SK-N-SH (cell line): ENCODE results near the gene FAM222A. TPM values are rescaled to one million over a fixed set of nuclear protein-coding genes. Genes with fewer than 3 reads are reported as not detected.

Experiments used
- CTCF ChIA-PET: fragments of 300-600, 350-600 bp; formaldehyde crosslinking; extraction: SDS; loops from one replicate; lab custom pipeline; 2021; lab: Yijun Ruan, JAX
- POLR2A ChIA-PET: fragments of 350-600 bp; sonication (Branson Sonifier 250); formaldehyde crosslinking; extraction: SDS; loops from one replicate; lab custom pipeline; 2020; ENCODE audit warnings: antibody characterized with exemption, inconsistent platforms; lab: Yijun Ruan, JAX
- DNase-seq: peaks from one replicate; pipeline ENCODE4 v3.0.0; 2012
- H2AFZ ChIP-seq: fragments of 200-600 bp; sonication (generic); 2 replicates; pipeline ENCODE4 v1.8.1; 2016; ENCODE audit warnings: antibody characterized with exemption, mild to moderate bottlenecking, low read depth
- H3F3A ChIP-seq: fragments of 200-600 bp; sonication (generic); replicated peaks from 2 replicates; pipeline ENCODE3; 2016; ENCODE audit warnings: antibody characterized with exemption, mild to moderate bottlenecking; ENCODE audit not compliant: insufficient read depth
- H3K27ac ChIP-seq, 2 experiments: fragments of 200-500 bp in 1 of 2; fragments of 200-600 bp in 1 of 2; sonication (Bioruptor generic) in 1 of 2; sonication (generic), shearing (Covaris generic) in 1 of 2; 2 replicates each; pipeline versions ENCODE4 v1.5.1 to v1.6.1; 2014 to 2016; ENCODE audit warnings: low read depth in 2 of 2, inconsistent platforms in 1 of 2, low read length in 1 of 2, mild to moderate bottlenecking in 1 of 2, mixed read lengths in 1 of 2
- H3K27me3 ChIP-seq: fragments of 200-600 bp; sonication (generic), shearing (Covaris generic); 2 replicates; pipeline ENCODE4 v1.6.1; 2016; ENCODE audit warnings: mixed run types; ENCODE audit not compliant: insufficient read depth
- H3K36me3 ChIP-seq, 2 experiments: fragments of 200-500 bp in 1 of 2; fragments of 200-600 bp in 1 of 2; sonication (Bioruptor generic) in 1 of 2; sonication (generic) in 1 of 2; replicated peaks in 1 of 2; 2 replicates each; pipeline versions ENCODE3 to v1.5.1; 2014 to 2016; ENCODE audit warnings: low read length in 1 of 2, mild to moderate bottlenecking in 1 of 2; ENCODE audit not compliant: insufficient read depth in 2 of 2, control insufficient read depth in 1 of 2
- H3K4me1 ChIP-seq, 2 experiments: fragments of 200-500 bp in 1 of 2; fragments of 200-600 bp in 1 of 2; sonication (Bioruptor generic) in 1 of 2; sonication (generic), shearing (Covaris generic) in 1 of 2; 2 replicates each; pipeline versions ENCODE4 v1.5.1 to v1.6.1; 2014 to 2016; ENCODE audit warnings: low read depth in 1 of 2, low read length in 1 of 2, mixed run types in 1 of 2; ENCODE audit not compliant: insufficient read depth in 2 of 2, control insufficient read depth in 1 of 2
- H3K4me2 ChIP-seq: fragments of 200-600 bp; sonication (generic), shearing (Covaris generic); 2 replicates; pipeline ENCODE4 v1.6.1; 2017; ENCODE audit warnings: mixed run types
- H3K4me3 ChIP-seq, 2 experiments: fragments of 200-500 bp in 1 of 2; fragments of 200-600 bp in 1 of 2; sonication (Bioruptor generic) in 1 of 2; sonication (generic), shearing (Covaris generic) in 1 of 2; 2 replicates each; pipeline versions ENCODE4 v1.5.1 to v1.8.1; 2014 to 2016; ENCODE audit warnings: low read depth in 2 of 2, inconsistent platforms in 1 of 2, low read length in 1 of 2, mild to moderate bottlenecking in 1 of 2, mixed read lengths in 1 of 2, moderate library complexity in 1 of 2
- H3K79me2 ChIP-seq: fragments of 200-600 bp; sonication (generic); 2 replicates; pipeline ENCODE4 v1.8.1; 2017; ENCODE audit warnings: mild to moderate bottlenecking; ENCODE audit not compliant: insufficient read depth
- H3K9ac ChIP-seq: fragments of 200-600 bp; sonication (generic); 2 replicates; pipeline ENCODE4 v1.6.1; 2017; ENCODE audit warnings: mixed run types
- H3K9me2 ChIP-seq: fragments of 200-600 bp; sonication (generic); 2 replicates; pipeline ENCODE4 v1.6.1; 2017; ENCODE audit warnings: mixed run types
- H3K9me3 ChIP-seq: fragments of 200-600 bp; sonication (generic); 2 replicates; pipeline ENCODE4 v1.6.1; 2017; ENCODE audit warnings: mixed run types, mild to moderate bottlenecking, moderate library complexity
- H4K20me1 ChIP-seq: fragments of 200-600 bp; sonication (generic); 2 replicates; pipeline ENCODE4 v1.6.1; 2017; ENCODE audit warnings: mild to moderate bottlenecking, mixed run types; ENCODE audit not compliant: insufficient read depth
- FOSL2 ChIP-seq: IDR thresholded peaks from 2 replicates; pipeline ENCODE4 v1.4.0; 2012; ENCODE audit warnings: low read depth, mild to moderate bottlenecking, moderate library complexity, borderline replicate concordance
- MXI1 ChIP-seq: IDR thresholded peaks from 2 replicates; pipeline ENCODE4 v1.6.1; 2012; ENCODE audit warnings: mild to moderate bottlenecking, low read depth, low read length, improper control_type of control experiment
- WGBS: methylation state at CpG from one replicate; pipeline ENCODE4 v1.1.6; 2017; ENCODE audit warnings: low lambda C conversion rate; 5-methylcytosine and 5-hydroxymethylcytosine counted together
- polyA plus RNA-seq, 3 experiments: library from polyadenylated mRNA; depleted of rRNA; stranded (reverse); fragments of >200 nt; gene quantifications; 2 replicates each; pipeline ENCODE4 v1.2.3, GENCODE V29; 2012
- TF ChIP-seq, protein P1 (sequence below): IDR thresholded peaks from 2 replicates; pipeline ENCODE4 v1.4.0; 2012; ENCODE audit warnings: low read depth, borderline replicate concordance
- TF ChIP-seq, protein P2 (sequence below): fragments of 200-600 bp; sonication (generic); IDR thresholded peaks from 2 replicates; pipeline ENCODE4 v1.6.1; 2017; ENCODE audit warnings: antibody characterized with exemption, mild to moderate bottlenecking, moderate library complexity
- TF ChIP-seq, protein P3 (sequence below): fragments of 150-350 bp; IDR thresholded peaks from 2 replicates; pipeline ENCODE4 v1.6.1; 2017; ENCODE audit warnings: antibody characterized with exemption, low read length, low read depth, borderline replicate concordance

The FAM222A gene
- polyA plus RNA-seq, 1 of the 3 experiments (the other 2 are of a cell fraction), result 1.6 TPM

DNA sequence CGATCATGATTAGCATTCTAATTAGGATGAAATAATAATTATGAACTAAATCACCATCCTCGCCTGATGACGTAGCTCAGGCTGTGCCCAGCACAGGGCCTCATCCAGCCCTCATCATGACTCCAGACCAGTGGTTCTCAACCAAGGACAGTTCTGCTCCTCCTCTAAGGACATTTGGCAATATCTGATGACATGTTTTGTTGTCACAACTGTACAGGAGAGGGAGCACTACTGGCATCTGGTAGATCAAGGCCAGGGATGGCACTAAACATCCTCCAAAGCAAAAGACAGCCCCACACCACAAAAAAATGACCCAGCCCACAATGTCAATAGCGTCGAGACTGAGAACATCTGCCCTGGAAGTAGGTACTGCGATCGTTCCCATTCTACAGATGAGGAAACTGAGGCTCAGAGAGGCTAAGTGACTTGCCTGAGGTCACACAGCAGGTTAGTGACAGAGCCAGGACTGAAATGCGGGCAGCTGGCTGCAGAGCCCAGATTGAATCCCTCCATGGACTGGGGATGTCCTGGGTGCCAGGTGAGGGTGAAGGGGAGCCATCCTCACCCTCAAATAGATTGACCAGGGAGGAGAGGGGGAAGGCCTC is 104.1 kb downstream of the FAM222A start (continued):
- TF ChIP-seq, protein P1, sequence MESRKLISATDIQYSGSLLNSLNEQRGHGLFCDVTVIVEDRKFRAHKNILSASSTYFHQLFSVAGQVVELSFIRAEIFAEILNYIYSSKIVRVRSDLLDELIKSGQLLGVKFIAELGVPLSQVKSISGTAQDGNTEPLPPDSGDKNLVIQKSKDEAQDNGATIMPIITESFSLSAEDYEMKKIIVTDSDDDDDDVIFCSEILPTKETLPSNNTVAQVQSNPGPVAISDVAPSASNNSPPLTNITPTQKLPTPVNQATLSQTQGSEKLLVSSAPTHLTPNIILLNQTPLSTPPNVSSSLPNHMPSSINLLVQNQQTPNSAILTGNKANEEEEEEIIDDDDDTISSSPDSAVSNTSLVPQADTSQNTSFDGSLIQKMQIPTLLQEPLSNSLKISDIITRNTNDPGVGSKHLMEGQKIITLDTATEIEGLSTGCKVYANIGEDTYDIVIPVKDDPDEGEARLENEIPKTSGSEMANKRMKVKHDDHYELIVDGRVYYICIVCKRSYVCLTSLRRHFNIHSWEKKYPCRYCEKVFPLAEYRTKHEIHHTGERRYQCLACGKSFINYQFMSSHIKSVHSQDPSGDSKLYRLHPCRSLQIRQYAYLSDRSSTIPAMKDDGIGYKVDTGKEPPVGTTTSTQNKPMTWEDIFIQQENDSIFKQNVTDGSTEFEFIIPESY, result no peak

DNA sequence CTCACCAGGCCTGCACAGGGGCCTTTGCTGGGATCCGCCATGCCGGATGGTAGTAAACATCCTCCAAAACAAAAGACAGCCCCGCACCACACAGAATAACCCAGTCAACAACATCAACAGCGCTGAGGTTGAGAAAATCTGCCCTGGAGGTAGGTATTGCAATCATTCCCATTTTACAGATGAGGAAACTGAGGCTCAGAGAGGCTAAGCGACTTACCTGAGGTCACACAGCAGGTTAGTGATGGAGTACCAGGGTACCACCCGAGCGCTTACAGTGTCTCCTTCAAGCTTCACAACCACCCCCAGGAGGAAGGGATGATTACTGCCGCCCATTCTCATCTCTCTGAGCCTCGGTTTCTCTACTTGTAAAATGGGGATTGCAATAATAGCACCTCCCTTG is 104.6 kb downstream of the FAM222A start:
- ChIA-PET POLR2A (no interaction called here), CTCF (interaction anchor here (0.9 to 4.5 kb wide), 2 partner anchors 13 to 299 kb away, joined by 3 to 23 read pairs; no protein-coding TSS in a partner anchor)

DNA sequence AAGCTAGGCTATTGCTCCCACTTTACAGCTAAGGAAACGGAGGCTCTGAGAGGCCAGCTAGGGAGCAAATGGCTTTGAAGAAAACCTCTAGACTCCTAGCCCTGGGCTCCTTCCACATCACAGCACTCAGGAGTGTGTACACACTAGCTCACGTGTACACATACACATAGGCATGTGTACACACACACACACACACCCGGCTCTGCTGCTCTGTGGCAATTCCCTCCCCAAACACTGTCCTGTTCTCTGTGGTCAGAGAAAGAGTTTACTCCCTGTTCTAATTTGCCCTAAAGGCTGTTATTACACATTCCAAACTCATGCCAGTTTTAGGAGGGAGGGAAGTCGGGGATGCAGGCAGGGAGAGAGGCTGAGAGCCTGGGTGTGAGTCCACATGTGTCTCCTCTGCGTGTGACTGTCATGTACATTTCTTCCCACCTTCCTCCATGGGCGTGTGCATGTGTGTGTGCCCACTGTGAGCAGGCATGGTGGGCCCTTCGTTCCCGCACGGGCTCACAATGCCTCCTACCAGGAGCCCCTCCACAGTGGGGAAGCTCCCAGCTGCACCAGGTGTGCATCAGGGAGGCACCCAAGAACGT is 105.4 kb downstream of the FAM222A start:
- H3K79me2 ChIP-seq, result no peaks in the 10 kb centered on the region
- H2AFZ ChIP-seq, result no peak overlapping the region
- no peak for DNase-seq
- H3K4me3 ChIP-seq, result no peak overlapping the region
- H4K20me1 ChIP-seq, result no peaks in the 10 kb centered on the region
- WGBS, result 57% methylated on average over 8 of the region's 10 CpGs
- no peaks in the 10 kb centered on the region for H3F3A ChIP-seq
- H3K4me2 ChIP-seq, result no peak overlapping the region
- CTCF ChIA-PET, result interaction anchor here (0.9 to 4.5 kb wide), 2 partner anchors 14 to 300 kb away, joined by 3 to 23 read pairs; no protein-coding TSS in a partner anchor
- no peak overlapping the region for H3K9ac ChIP-seq
- POLR2A ChIA-PET, result no interaction called here
- H3K9me2 ChIP-seq, result no peaks in the 10 kb centered on the region
- H3K27me3 ChIP-seq, result no peaks in the 10 kb centered on the region
- peaks cover 0 to 1% of the 10 kb centered on the region in 2 experiments for H3K36me3 ChIP-seq
- no peak overlapping the region for H3K27ac ChIP-seq
- no peaks in the 10 kb centered on the region for H3K9me3 ChIP-seq
- TF ChIP-seq, protein P2, sequence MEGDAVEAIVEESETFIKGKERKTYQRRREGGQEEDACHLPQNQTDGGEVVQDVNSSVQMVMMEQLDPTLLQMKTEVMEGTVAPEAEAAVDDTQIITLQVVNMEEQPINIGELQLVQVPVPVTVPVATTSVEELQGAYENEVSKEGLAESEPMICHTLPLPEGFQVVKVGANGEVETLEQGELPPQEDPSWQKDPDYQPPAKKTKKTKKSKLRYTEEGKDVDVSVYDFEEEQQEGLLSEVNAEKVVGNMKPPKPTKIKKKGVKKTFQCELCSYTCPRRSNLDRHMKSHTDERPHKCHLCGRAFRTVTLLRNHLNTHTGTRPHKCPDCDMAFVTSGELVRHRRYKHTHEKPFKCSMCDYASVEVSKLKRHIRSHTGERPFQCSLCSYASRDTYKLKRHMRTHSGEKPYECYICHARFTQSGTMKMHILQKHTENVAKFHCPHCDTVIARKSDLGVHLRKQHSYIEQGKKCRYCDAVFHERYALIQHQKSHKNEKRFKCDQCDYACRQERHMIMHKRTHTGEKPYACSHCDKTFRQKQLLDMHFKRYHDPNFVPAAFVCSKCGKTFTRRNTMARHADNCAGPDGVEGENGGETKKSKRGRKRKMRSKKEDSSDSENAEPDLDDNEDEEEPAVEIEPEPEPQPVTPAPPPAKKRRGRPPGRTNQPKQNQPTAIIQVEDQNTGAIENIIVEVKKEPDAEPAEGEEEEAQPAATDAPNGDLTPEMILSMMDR, result no peak
- TF ChIP-seq, protein P3, sequence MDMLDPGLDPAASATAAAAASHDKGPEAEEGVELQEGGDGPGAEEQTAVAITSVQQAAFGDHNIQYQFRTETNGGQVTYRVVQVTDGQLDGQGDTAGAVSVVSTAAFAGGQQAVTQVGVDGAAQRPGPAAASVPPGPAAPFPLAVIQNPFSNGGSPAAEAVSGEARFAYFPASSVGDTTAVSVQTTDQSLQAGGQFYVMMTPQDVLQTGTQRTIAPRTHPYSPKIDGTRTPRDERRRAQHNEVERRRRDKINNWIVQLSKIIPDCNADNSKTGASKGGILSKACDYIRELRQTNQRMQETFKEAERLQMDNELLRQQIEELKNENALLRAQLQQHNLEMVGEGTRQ, result no peak
- no peak for TF ChIP-seq MXI1
- peaks cover 0 to 2% of the 10 kb centered on the region in 2 experiments; a peak in 1 of 4 replicates for H3K4me1 ChIP-seq

More for the DNA sequence above, 104.6 kb downstream of the FAM222A start:
- Histone ChIP-seq H3K27me3 (no peaks in the 10 kb centered on the region), H3K9me3 (no peaks in the 10 kb centered on the region), H3F3A (no peaks in the 10 kb centered on the region)
- no peak for TF ChIP-seq FOSL2
- TF ChIP-seq, all 33 proteins: peak for 0
- Histone ChIP-seq H2AFZ (no peak overlapping the region), H4K20me1 (no peaks in the 10 kb centered on the region), H3K9ac (no peak overlapping the region), H3K79me2 (no peaks in the 10 kb centered on the region), H3K9me2 (no peaks in the 10 kb centered on the region), H3K27ac (no peak overlapping the region), H3K4me1 (peaks cover 0 to 2% of the 10 kb centered on the region in 2 experiments; a peak in 1 of 4 replicates), H3K4me3 (no peak overlapping the region), H3K36me3 (peaks cover 0 to 8% of the 10 kb centered on the region in 2 experiments), H3K4me2 (no peak overlapping the region)
- no peak for DNase-seq
- WGBS, result 92% methylated on average over 8 of the region's 9 CpGs

Other genes with a start within 250 kb of the FAM222A start
- 66.9 and 92.9 TPM in 2 replicates for gene KCTD10, start 236.5 kb upstream of the FAM222A start, polyA plus RNA-seq (2012; rRNA removed)
- 28.6 and 31.9 TPM in 2 replicates for gene UBE3B, start 236.2 kb upstream of the FAM222A start, polyA plus RNA-seq (2012; rRNA removed)
- gene MMAB, start 140.3 kb upstream of the FAM222A start, polyA plus RNA-seq (2012; rRNA removed), result 14.8 and 15.9 TPM in 2 replicates
- gene MVK, start 140.0 kb upstream of the FAM222A start, polyA plus RNA-seq (2012; rRNA removed), result 6.3 and 7.0 TPM in 2 replicates
- 5.2 and 5.4 TPM in 2 replicates for gene TRPV4, start 119.6 kb downstream of the FAM222A start, polyA plus RNA-seq (2012; rRNA removed)
- 16.9 and 23.0 TPM in 2 replicates for gene GLTP, start 166.7 kb downstream of the FAM222A start, polyA plus RNA-seq (2012; rRNA removed)
- gene TCHP, start 186.4 kb downstream of the FAM222A start, polyA plus RNA-seq (2012; rRNA removed), result 19.0 and 37.3 TPM in 2 replicates